HepG2 (cell line): Measurements from ENCODE around the gene BCL2L11.

Source experiments
- ARID3A ChIP-seq: IDR thresholded peaks from 2 replicates; pipeline ENCODE4 v1.6.1; 2012; ENCODE audit warnings: low read depth, low read length, improper control_type of control experiment
- CBFB ChIP-seq: sonication (generic); formaldehyde crosslinking; IDR thresholded peaks from 2 replicates; pipeline ENCODE4 v1.4.0; 2020; ENCODE audit warnings: missing genetic modification reagents
- CTCF ChIP-seq: sonication (generic); formaldehyde crosslinking; IDR thresholded peaks from 2 replicates; pipeline ENCODE4 v1.5.0; 2020; ENCODE audit warnings: mild to moderate bottlenecking, missing genetic modification reagents, moderate library complexity
- FOSL1 ChIP-seq: sonication (generic); formaldehyde crosslinking; IDR thresholded peaks from 2 replicates; pipeline ENCODE4 v1.9.0; 2021; ENCODE audit warnings: missing genetic modification reagents, borderline replicate concordance
- NCOA1 ChIP-seq: sonication (generic); formaldehyde crosslinking; IDR thresholded peaks from 2 replicates; pipeline ENCODE4 v1.9.0; 2021; ENCODE audit warnings: missing genetic modification reagents
- RAD21 ChIP-seq: fragments of 450-650 bp; formaldehyde crosslinking; IDR thresholded peaks from 2 replicates; pipeline ENCODE4 v1.5.0; 2020; ENCODE audit warnings: mild to moderate bottlenecking
- TP53 ChIP-seq: sonication (generic); formaldehyde crosslinking; conservative IDR thresholded peaks from 2 replicates; pipeline ENCODE4 v1.4.0; 2020; ENCODE audit warnings: missing genetic modification reagents

GRCh38 chr2:111178730-111179405 lies 58.2 kb downstream of the BCL2L11 start:
- no peak for TF ChIP-seq TP53 (CRISPR knock-in tag)
- TF ChIP-seq CBFB (CRISPR knock-in tag) = peak; percentile 43; the same call in 1 of the 2 replicates
- 0 out of 2 replicates have a peak, but pooled peaks have one; percentile 49 for TF ChIP-seq ARID3A
- peak; percentile 28 for TF ChIP-seq CTCF (CRISPR knock-in tag)
- TF ChIP-seq FOSL1 = no peak
- peak; percentile 43; the same call in 1 of the 2 replicates for TF ChIP-seq RAD21 (CRISPR knock-in tag)
- no peak for TF ChIP-seq NCOA1 (CRISPR knock-in tag)
